Activated CD8-positive, alpha-beta memory T cell treated with anti-CD3 and anti-CD28 coated beads for 1 hour (primary cell): Measurements from ENCODE around the gene IER2.
"Not testable (repeated sequence)": the region's sequence is repeated elsewhere in the genome, so short reads cannot be mapped to it uniquely, and the experiment has no call there.

ENCODE experiments used
- DNase-seq, 2 donors: peaks; one replicate each; pipeline ENCODE4 v3.0.0-alpha.2; 2020; ENCODE audit warnings: low read depth in 1 of 2; ENCODE audit errors: extremely low read depth in 1 of 2

IER2 gene

GRCh38 chr19:13190781-13191540 is 40.8 kb downstream of the IER2 start:
- no peak for DNase-seq

- DNase-seq, result peak in 1 of 2 donors; percentile 34
These were observed 45.5 kb downstream of the IER2 start for GRCh38 chr19:13195678-13196077.

DNA sequence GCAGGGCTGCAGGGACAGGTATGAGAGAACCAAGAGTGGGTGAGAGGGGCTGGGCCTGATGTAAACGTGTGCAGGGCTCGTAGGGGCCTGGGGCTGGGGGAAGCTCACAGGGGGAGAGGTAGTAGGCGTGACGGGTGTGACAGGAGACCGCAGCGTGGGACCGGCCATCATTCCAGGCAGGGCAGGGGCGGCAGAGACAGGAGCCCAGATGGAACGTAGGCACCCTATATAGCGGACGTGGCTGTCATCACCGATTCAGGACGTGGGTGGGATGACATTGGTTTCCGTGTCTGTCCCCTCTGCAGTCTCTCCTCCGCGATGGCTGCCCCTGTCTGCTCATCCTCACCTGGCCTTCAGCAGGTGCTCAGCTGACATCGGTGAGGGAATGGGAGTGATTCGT is 48.4 kb downstream of the IER2 start:
- DNase-seq, result no peak

DNA sequence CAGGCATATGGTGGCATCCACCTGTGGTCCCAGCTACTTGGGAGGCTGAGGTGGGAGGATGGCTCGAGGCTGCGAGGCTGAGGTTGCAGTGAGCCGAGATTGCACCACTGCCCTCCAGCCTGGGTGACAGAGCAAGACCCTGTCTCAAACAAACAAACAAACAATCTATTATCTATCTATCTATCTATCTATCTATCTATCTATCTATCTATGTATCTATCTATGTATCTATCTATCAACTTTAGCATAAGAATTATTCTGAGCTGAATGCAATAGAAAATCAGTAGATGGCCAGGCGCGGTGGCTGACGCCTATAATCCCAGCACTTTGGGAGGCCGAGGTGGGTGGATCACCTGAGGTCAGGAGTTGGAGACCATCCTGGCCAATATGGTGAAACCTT is 51.9 kb downstream of the IER2 start:
- not testable (repeated sequence) for DNase-seq
